Loucy (cell line): ENCODE results near the gene SFXN3.

Experiments used
- H2AFZ ChIP-seq: fragments of 200-600 bp; sonication (generic); 2 replicates; pipeline ENCODE4 v1.6.0; 2016; ENCODE audit warnings: antibody characterized with exemption, mild to moderate bottlenecking, low read length, moderate library complexity
- H3F3A ChIP-seq: fragments of 200-600 bp; 2 replicates; pipeline ENCODE4 v1.6.0; 2016; ENCODE audit warnings: antibody characterized with exemption, low read depth, mild to moderate bottlenecking
- H3K27me3 ChIP-seq: fragments of 200-600 bp; sonication (generic); 2 replicates; pipeline ENCODE4 v1.6.1; 2014; ENCODE audit warnings: low read length, mild to moderate bottlenecking; ENCODE audit not compliant: insufficient read depth, poor library complexity, severe bottlenecking
- H3K36me3 ChIP-seq: fragments of 200-600 bp; sonication (generic); 2 replicates; pipeline ENCODE4 v1.6.1; 2016; ENCODE audit warnings: low read length; ENCODE audit not compliant: insufficient read depth
- H3K4me1 ChIP-seq: fragments of 200-600 bp; sonication (generic); 2 replicates; pipeline ENCODE4 v1.5.1; 2014; ENCODE audit warnings: low read length, mild to moderate bottlenecking; ENCODE audit not compliant: insufficient read depth, poor library complexity, severe bottlenecking
- H3K4me2 ChIP-seq: fragments of 200-600 bp; sonication (generic); 2 replicates; pipeline ENCODE4 v1.6.0; 2014; ENCODE audit warnings: antibody characterized with exemption, low read length, low read depth, mild to moderate bottlenecking; ENCODE audit not compliant: poor library complexity, severe bottlenecking
- H3K4me3 ChIP-seq: fragments of 200-600 bp; sonication (generic); 2 replicates; pipeline ENCODE4 v1.5.1; 2014; ENCODE audit warnings: low read length, mild to moderate bottlenecking, mixed read lengths; ENCODE audit not compliant: poor library complexity, severe bottlenecking
- H3K79me2 ChIP-seq: fragments of 200-600 bp; sonication (generic); 2 replicates; pipeline ENCODE4 v1.6.1; 2014; ENCODE audit warnings: low read length; ENCODE audit not compliant: insufficient read depth
- H3K9ac ChIP-seq: fragments of 200-600 bp; sonication (generic); 2 replicates; pipeline ENCODE4 v1.6.0; 2014; ENCODE audit warnings: mild to moderate bottlenecking, low read depth, low read length, moderate library complexity; ENCODE audit not compliant: poor library complexity, severe bottlenecking
- H3K9me2 ChIP-seq: fragments of 200-600 bp; sonication (generic); replicated peaks from 2 replicates; pipeline ENCODE4 v1.6.1; 2016; ENCODE audit warnings: low read depth, low read length, mixed read lengths
- H3K9me3 ChIP-seq: fragments of 200-600 bp; sonication (generic); 2 replicates; pipeline ENCODE4 v1.6.1; 2014; ENCODE audit warnings: mild to moderate bottlenecking, antibody characterized with exemption, low read length, low read depth; ENCODE audit not compliant: insufficient read depth
- H4K20me1 ChIP-seq: fragments of 200-600 bp; sonication (generic); 2 replicates; pipeline ENCODE4 v1.6.0; 2014; ENCODE audit warnings: antibody characterized with exemption, low read length, mild to moderate bottlenecking; ENCODE audit not compliant: insufficient read depth, poor library complexity, severe bottlenecking
- EZH2phosphoT487 ChIP-seq: fragments of 200-600 bp; IDR thresholded peaks from 2 replicates; pipeline ENCODE4 v1.6.1; 2018; ENCODE audit warnings: antibody characterized with exemption, mild to moderate bottlenecking, moderate library complexity, borderline replicate concordance
- TF ChIP-seq, protein P1 (sequence below): fragments of 200-600 bp; sonication (generic); conservative IDR thresholded peaks from 2 replicates; pipeline ENCODE4 v1.5.1; 2014; ENCODE audit warnings: mild to moderate bottlenecking, antibody characterized with exemption, low read length

SFXN3 gene

DNA sequence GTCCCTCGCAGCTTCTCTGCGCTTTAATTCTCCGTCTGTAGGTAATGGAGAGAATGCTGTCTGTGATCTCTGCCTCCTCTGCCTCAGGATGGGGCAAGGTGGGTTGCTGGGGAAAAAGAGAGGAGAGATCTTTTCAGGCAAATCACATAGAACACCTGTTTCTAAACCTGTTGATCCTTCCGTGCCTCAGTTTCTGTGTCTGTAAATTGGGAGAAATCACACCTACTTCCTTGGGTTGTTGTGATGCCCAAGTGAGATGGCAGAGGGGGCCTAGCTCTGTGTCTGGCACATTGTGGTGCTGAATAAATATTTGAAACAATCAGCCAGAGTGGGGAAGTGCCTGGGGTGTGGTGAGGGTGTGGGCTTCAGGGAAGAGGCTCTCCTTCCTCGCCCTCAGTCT, 59.6 kb downstream of the SFXN3 start:
- Histone ChIP-seq H3K9me2 (no peaks in the 10 kb centered on the region), H3K9ac (no peak overlapping the region), H3K79me2 (no peaks in the 10 kb centered on the region), H4K20me1 (no peaks in the 10 kb centered on the region), H3K4me1 (no peaks in the 10 kb centered on the region), H2AFZ (no peak overlapping the region), H3K9me3 (no peaks in the 10 kb centered on the region), H3K4me2 (no peak overlapping the region), H3K27me3 (no peaks in the 10 kb centered on the region), H3K4me3 (no peak overlapping the region), H3F3A (no peaks in the 10 kb centered on the region), H3K36me3 (no peaks in the 10 kb centered on the region)
- TF ChIP-seq EZH2phosphoT487, result no peak
- TF ChIP-seq, protein P1, sequence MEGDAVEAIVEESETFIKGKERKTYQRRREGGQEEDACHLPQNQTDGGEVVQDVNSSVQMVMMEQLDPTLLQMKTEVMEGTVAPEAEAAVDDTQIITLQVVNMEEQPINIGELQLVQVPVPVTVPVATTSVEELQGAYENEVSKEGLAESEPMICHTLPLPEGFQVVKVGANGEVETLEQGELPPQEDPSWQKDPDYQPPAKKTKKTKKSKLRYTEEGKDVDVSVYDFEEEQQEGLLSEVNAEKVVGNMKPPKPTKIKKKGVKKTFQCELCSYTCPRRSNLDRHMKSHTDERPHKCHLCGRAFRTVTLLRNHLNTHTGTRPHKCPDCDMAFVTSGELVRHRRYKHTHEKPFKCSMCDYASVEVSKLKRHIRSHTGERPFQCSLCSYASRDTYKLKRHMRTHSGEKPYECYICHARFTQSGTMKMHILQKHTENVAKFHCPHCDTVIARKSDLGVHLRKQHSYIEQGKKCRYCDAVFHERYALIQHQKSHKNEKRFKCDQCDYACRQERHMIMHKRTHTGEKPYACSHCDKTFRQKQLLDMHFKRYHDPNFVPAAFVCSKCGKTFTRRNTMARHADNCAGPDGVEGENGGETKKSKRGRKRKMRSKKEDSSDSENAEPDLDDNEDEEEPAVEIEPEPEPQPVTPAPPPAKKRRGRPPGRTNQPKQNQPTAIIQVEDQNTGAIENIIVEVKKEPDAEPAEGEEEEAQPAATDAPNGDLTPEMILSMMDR, result no peak
